H9 (cell line): ENCODE data around the gene PIGM. TPM values are rescaled to one million over a fixed set of nuclear protein-coding genes. Genes with fewer than 3 reads are reported as not detected.

ENCODE experiments used
- DNase-seq: peaks from one replicate; pipeline ENCODE4 v3.0.0-alpha.2; 2017
- H2AFZ ChIP-seq: one replicate; pipeline ENCODE4 v1.6.1; 2013; ENCODE audit warnings: mild to moderate bottlenecking, low read length, control low read depth, moderate library complexity
- H2AK5ac ChIP-seq: 2 replicates; pipeline ENCODE4 v1.6.1; 2013; ENCODE audit warnings: low read length, control low read depth, mixed read lengths; ENCODE audit not compliant: insufficient read length
- H2BK120ac ChIP-seq: one replicate; pipeline ENCODE4 v1.6.1; 2013; ENCODE audit warnings: low read depth, mild to moderate bottlenecking, low read length, control low read depth, inconsistent platforms; ENCODE audit not compliant: poor library complexity, severe bottlenecking
- H2BK12ac ChIP-seq: 2 replicates; pipeline ENCODE4 v1.6.1; 2013; ENCODE audit warnings: low read length, control low read depth, mixed read lengths, low read depth; ENCODE audit not compliant: insufficient read length
- H2BK15ac ChIP-seq: 2 replicates; pipeline ENCODE4 v1.6.1; 2013; ENCODE audit warnings: low read depth, low read length, control low read depth
- H2BK20ac ChIP-seq: one replicate; pipeline ENCODE4 v1.6.1; 2013; ENCODE audit warnings: low read depth, mild to moderate bottlenecking, low read length, control low read depth, inconsistent platforms; ENCODE audit not compliant: poor library complexity, severe bottlenecking
- H2BK5ac ChIP-seq: 2 replicates; pipeline ENCODE4 v1.6.1; 2013; ENCODE audit warnings: low read length, control low read depth, mixed read lengths; ENCODE audit not compliant: insufficient read length
- H3K14ac ChIP-seq: 2 replicates; pipeline ENCODE4 v1.6.1; 2013; ENCODE audit warnings: low read length, control low read depth; ENCODE audit not compliant: insufficient read depth
- H3K18ac ChIP-seq: 2 replicates; pipeline ENCODE4 v1.6.1; 2013; ENCODE audit warnings: low read depth, mild to moderate bottlenecking, mixed read lengths, low read length, control low read depth; ENCODE audit not compliant: insufficient read length
- H3K23ac ChIP-seq: 2 replicates; pipeline ENCODE4 v1.6.1; 2013; ENCODE audit warnings: low read length, control low read depth, mixed read lengths, low read depth; ENCODE audit not compliant: insufficient read length
- H3K23me2 ChIP-seq: 2 replicates; pipeline ENCODE4 v1.6.1; 2013; ENCODE audit warnings: low read depth, mild to moderate bottlenecking, mixed read lengths, low read length, control low read depth; ENCODE audit not compliant: insufficient read length, poor library complexity, severe bottlenecking
- H3K27ac ChIP-seq: 2 replicates; pipeline ENCODE4 v1.5.1; 2013; ENCODE audit warnings: low read length, control low read depth, mixed read lengths, low read depth; ENCODE audit not compliant: insufficient read length
- H3K27me3 ChIP-seq: 2 replicates; pipeline ENCODE4 v1.6.1; 2013; ENCODE audit warnings: low read length, control low read depth, inconsistent platforms; ENCODE audit not compliant: insufficient read depth
- H3K4ac ChIP-seq: 2 replicates; pipeline ENCODE4 v1.6.1; 2013; ENCODE audit warnings: low read depth, mild to moderate bottlenecking, control low read depth, inconsistent platforms, low read length, moderate library complexity
- H3K4me1 ChIP-seq: 2 replicates; pipeline ENCODE4 v1.6.1; 2013; ENCODE audit warnings: low read length, control low read depth, inconsistent platforms; ENCODE audit not compliant: insufficient read depth
- H3K4me2 ChIP-seq: 2 replicates; pipeline ENCODE4 v1.6.1; 2013; ENCODE audit warnings: low read length, control low read depth, mixed read lengths; ENCODE audit not compliant: insufficient read length, insufficient read depth
- H3K56ac ChIP-seq: 2 replicates; pipeline ENCODE4 v1.6.1; 2013; ENCODE audit warnings: low read depth, mild to moderate bottlenecking, mixed read lengths, low read length, control low read depth; ENCODE audit not compliant: insufficient read length
- H3K79me1 ChIP-seq: 2 replicates; pipeline ENCODE4 v1.6.1; 2013; ENCODE audit warnings: low read depth, mild to moderate bottlenecking, moderate library complexity, low read length, control low read depth, inconsistent platforms; ENCODE audit not compliant: insufficient read depth, poor library complexity, severe bottlenecking
- H3K79me2 ChIP-seq: 2 replicates; pipeline ENCODE4 v1.6.1; 2013; ENCODE audit warnings: low read length, control low read depth, inconsistent platforms; ENCODE audit not compliant: insufficient read depth
- H3K9ac ChIP-seq: 2 replicates; pipeline ENCODE4 v1.6.1; 2013; ENCODE audit warnings: low read length, control low read depth, mixed read lengths; ENCODE audit not compliant: insufficient read length; ENCODE audit errors: extremely low read depth
- H3K9me3 ChIP-seq: one replicate; pipeline ENCODE4 v1.6.1; 2013; ENCODE audit warnings: low read depth, low read length, inconsistent platforms; ENCODE audit not compliant: control insufficient read depth
- H3T11ph ChIP-seq: one replicate; pipeline ENCODE4 v1.6.1; 2013; ENCODE audit warnings: mild to moderate bottlenecking, low read length, control low read depth, inconsistent platforms
- H4K20me1 ChIP-seq: one replicate; pipeline ENCODE4 v1.6.1; 2013; ENCODE audit not compliant: control insufficient read depth, insufficient read length, insufficient read depth
- H4K5ac ChIP-seq: 2 replicates; pipeline ENCODE4 v1.6.1; 2013; ENCODE audit warnings: low read depth, mild to moderate bottlenecking, mixed read lengths, low read length, control low read depth; ENCODE audit not compliant: insufficient read length
- H4K8ac ChIP-seq: replicated peaks from 2 replicates; pipeline ENCODE4 v1.6.1; 2013; ENCODE audit warnings: low read length, control low read depth, mixed read lengths, low read depth; ENCODE audit not compliant: insufficient read length
- H4K91ac ChIP-seq: 2 replicates; pipeline ENCODE4 v1.6.1; 2013; ENCODE audit warnings: low read depth, mild to moderate bottlenecking, moderate library complexity, mixed read lengths, low read length, control low read depth; ENCODE audit not compliant: insufficient read length
- H3K27ac Mint-ChIP-seq, 3 experiments: 2 replicates in 2 of 3; 3 replicates in 1 of 3; pipeline ENCODE4 v1.8.0; 2020 to 2021; ENCODE audit warnings: mixed read lengths in 3 of 3, mild to moderate bottlenecking in 1 of 3, moderate library complexity in 1 of 3
- H3K27me3 Mint-ChIP-seq: 2 replicates; pipeline ENCODE4 v1.8.0; 2021; ENCODE audit warnings: low read depth, mild to moderate bottlenecking, moderate library complexity, mixed read lengths
- H3K36me3 Mint-ChIP-seq, 3 experiments: 2 replicates in 2 of 3; 3 replicates in 1 of 3; pipeline ENCODE4 v1.8.0; 2020 to 2021; ENCODE audit warnings: low read depth in 3 of 3, mixed read lengths in 3 of 3; ENCODE audit not compliant: insufficient read depth in 1 of 3
- H3K4me1 Mint-ChIP-seq, 2 experiments: 2 replicates each; pipeline ENCODE4 v1.8.0; 2020; ENCODE audit warnings: mixed read lengths in 2 of 2
- H3K4me3 Mint-ChIP-seq, 2 experiments: 2 replicates in 1 of 2; 3 replicates in 1 of 2; pipeline ENCODE4 v1.8.0; 2020 to 2021; ENCODE audit warnings: mild to moderate bottlenecking in 2 of 2, mixed read lengths in 2 of 2, moderate library complexity in 1 of 2
- H3K9me3 Mint-ChIP-seq, 2 experiments: 2 replicates in 1 of 2; 3 replicates in 1 of 2; pipeline ENCODE4 v1.8.0; 2020; ENCODE audit warnings: mild to moderate bottlenecking in 2 of 2, mixed read lengths in 2 of 2, moderate library complexity in 1 of 2
- WGBS: extraction: QIAGEN DNeasy Blood & Tissue Kit; methylation state at CpG from one replicate; pipeline ENCODE4 v1.1.7; 2013; ENCODE audit warnings: missing lambda C conversion rate, low lambda C conversion rate, mixed read lengths; ENCODE audit not compliant: insufficient read length; ENCODE audit errors: extremely low coverage; 5-methylcytosine and 5-hydroxymethylcytosine counted together
- total RNA-seq: library from RNA; stranded (reverse); gene quantifications from 2 replicates; pipeline ENCODE4 v1.2.1, GENCODE V29; 2021
- TF ChIP-seq, protein P1 (sequence below): fragments of 200-600 bp; sonication (generic); conservative IDR thresholded peaks from 3 replicates; pipeline ENCODE4 v1.8.0; 2021; ENCODE audit warnings: antibody characterized with exemption, mild to moderate bottlenecking

PIGM gene
- total RNA-seq, 1 experiment from 2014 or later, result 5.9 TPM

DNA sequence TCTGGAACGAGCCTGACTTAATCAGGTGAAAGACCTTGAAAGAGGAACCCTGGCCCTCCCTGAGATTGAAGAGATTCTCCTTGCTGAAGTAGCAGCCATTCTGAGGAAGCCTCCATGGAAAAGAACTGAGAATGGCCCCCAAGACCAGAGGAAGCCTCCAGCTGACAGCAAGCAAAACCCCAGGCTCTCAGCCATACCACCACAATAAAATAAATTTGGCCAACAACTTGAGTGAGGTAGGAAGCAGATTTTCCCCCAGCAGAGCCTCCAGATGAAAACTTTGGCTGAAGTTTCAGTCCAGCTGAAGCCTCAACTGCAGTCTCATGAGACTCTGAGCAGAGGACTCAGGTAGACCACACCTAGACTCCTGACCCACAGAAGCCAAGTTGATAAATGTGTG is 43.8 kb downstream of the PIGM start:
- H3K9me3 Mint-ChIP-seq, result no peaks in the 10 kb centered on the region
- H3K9me3 ChIP-seq, result no peaks in the 10 kb centered on the region
- H3K4me1 ChIP-seq, result peaks cover 2% of the 10 kb centered on the region; the same call in 1 of the 2 replicates
- no peak overlapping the region for H3K27ac Mint-ChIP-seq
- H2BK5ac ChIP-seq, result no peak overlapping the region
- TF ChIP-seq, protein P1, sequence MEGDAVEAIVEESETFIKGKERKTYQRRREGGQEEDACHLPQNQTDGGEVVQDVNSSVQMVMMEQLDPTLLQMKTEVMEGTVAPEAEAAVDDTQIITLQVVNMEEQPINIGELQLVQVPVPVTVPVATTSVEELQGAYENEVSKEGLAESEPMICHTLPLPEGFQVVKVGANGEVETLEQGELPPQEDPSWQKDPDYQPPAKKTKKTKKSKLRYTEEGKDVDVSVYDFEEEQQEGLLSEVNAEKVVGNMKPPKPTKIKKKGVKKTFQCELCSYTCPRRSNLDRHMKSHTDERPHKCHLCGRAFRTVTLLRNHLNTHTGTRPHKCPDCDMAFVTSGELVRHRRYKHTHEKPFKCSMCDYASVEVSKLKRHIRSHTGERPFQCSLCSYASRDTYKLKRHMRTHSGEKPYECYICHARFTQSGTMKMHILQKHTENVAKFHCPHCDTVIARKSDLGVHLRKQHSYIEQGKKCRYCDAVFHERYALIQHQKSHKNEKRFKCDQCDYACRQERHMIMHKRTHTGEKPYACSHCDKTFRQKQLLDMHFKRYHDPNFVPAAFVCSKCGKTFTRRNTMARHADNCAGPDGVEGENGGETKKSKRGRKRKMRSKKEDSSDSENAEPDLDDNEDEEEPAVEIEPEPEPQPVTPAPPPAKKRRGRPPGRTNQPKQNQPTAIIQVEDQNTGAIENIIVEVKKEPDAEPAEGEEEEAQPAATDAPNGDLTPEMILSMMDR, result no peak
- H4K8ac ChIP-seq, result no peak overlapping the region
- H4K91ac ChIP-seq, result no peak overlapping the region
- no peak overlapping the region for H2BK120ac ChIP-seq
- H2BK15ac ChIP-seq, result no peak overlapping the region
- no peak overlapping the region for H3K27ac ChIP-seq
- no peaks in the 10 kb centered on the region for H3K79me1 ChIP-seq
- no peak overlapping the region for H3K4me3 Mint-ChIP-seq
- H3K4ac ChIP-seq, result no peak overlapping the region
- no peak overlapping the region for H3K14ac ChIP-seq
- WGBS, result no CpG with 5 or more reads among the region's 1 CpG
- no peaks in the 10 kb centered on the region for H3K79me2 ChIP-seq
- no peaks in the 10 kb centered on the region for H3K23me2 ChIP-seq
- no peak overlapping the region for H4K5ac ChIP-seq
- no peak overlapping the region for H3T11ph ChIP-seq
- no peak for DNase-seq
- H3K4me1 Mint-ChIP-seq, result peaks cover 12 to 13% of the 10 kb centered on the region in 2 experiments
- no peak overlapping the region for H2AK5ac ChIP-seq
- H2BK12ac ChIP-seq, result no peak overlapping the region
- no peak overlapping the region for H3K9ac ChIP-seq
- no peak overlapping the region for H3K23ac ChIP-seq
- no peaks in the 10 kb centered on the region for H4K20me1 ChIP-seq
- H3K56ac ChIP-seq, result no peak overlapping the region
- no peak overlapping the region for H3K4me2 ChIP-seq
- no peak overlapping the region for H2BK20ac ChIP-seq
- no peak overlapping the region for H2AFZ ChIP-seq
- H3K36me3 Mint-ChIP-seq, result no peaks in the 10 kb centered on the region
- H3K27me3 ChIP-seq, result no peaks in the 10 kb centered on the region
- peaks cover 1% of the 10 kb centered on the region; the same call in 1 of the 2 replicates for H3K27me3 Mint-ChIP-seq
- H3K18ac ChIP-seq, result no peak overlapping the region
